KMS-11 (cell line): ENCODE results near the gene HS6ST3.

Source experiments
- H2AFZ ChIP-seq: fragments of 200-600 bp; sonication (generic); 2 replicates; pipeline ENCODE4 v1.6.1; 2016; ENCODE audit warnings: antibody characterized with exemption, mixed run types, low read depth
- H3K27ac ChIP-seq: fragments of 200-600 bp; sonication (generic); 2 replicates; pipeline ENCODE4 v1.6.1; 2016; ENCODE audit warnings: mild to moderate bottlenecking, mixed run types
- H3K27me3 ChIP-seq: fragments of 200-600 bp; sonication (generic); 2 replicates; pipeline ENCODE4 v1.6.1; 2017; ENCODE audit warnings: mild to moderate bottlenecking, low read depth, mixed run types, moderate library complexity; ENCODE audit not compliant: insufficient read depth
- H3K36me3 ChIP-seq: fragments of 200-600 bp; sonication (generic); 2 replicates; pipeline ENCODE4 v1.6.1; 2017; ENCODE audit warnings: mild to moderate bottlenecking, mixed run types; ENCODE audit not compliant: insufficient read depth
- H3K4me1 ChIP-seq: fragments of 200-600 bp; sonication (generic); 2 replicates; pipeline ENCODE4 v1.6.1; 2016; ENCODE audit warnings: mild to moderate bottlenecking, low read depth, mixed run types; ENCODE audit not compliant: poor library complexity, severe bottlenecking
- H3K4me2 ChIP-seq: fragments of 200-600 bp; sonication (generic); 2 replicates; pipeline ENCODE4 v1.7.0; 2016; ENCODE audit warnings: mild to moderate bottlenecking, mixed run types
- H3K4me3 ChIP-seq: fragments of 200-600 bp; sonication (generic); IDR thresholded peaks from 2 replicates; pipeline ENCODE4 v1.6.1; 2017; ENCODE audit warnings: low read depth, low read length, mixed read lengths; ENCODE audit not compliant: insufficient read depth
- H3K79me2 ChIP-seq: fragments of 200-600 bp; sonication (generic); 2 replicates; pipeline ENCODE4 v1.6.1; 2016; ENCODE audit warnings: low read depth, mixed run types; ENCODE audit not compliant: insufficient read depth
- H3K9ac ChIP-seq: fragments of 200-600 bp; sonication (generic); 2 replicates; pipeline ENCODE4 v1.6.1; 2016; ENCODE audit warnings: mild to moderate bottlenecking, mixed run types
- H4K20me1 ChIP-seq: fragments of 200-600 bp; sonication (generic); 2 replicates; pipeline ENCODE4 v1.6.1; 2016; ENCODE audit warnings: mild to moderate bottlenecking, mixed run types; ENCODE audit not compliant: insufficient read depth
- CTCF ChIP-seq: fragments of 200-600 bp; sonication (generic); conservative IDR thresholded peaks from 2 replicates; pipeline ENCODE4 v1.6.1; 2017; ENCODE audit warnings: low read depth, mild to moderate bottlenecking, antibody characterized with exemption, low read length, moderate library complexity, mixed read lengths

Gene HS6ST3

GRCh38 chr13:96581741-96582140, 491.8 kb downstream of the HS6ST3 start:
- H3K4me2 ChIP-seq = no peak overlapping the region
- H3K4me3 ChIP-seq = no peak overlapping the region
- H3K27me3 ChIP-seq = no peaks in the 10 kb centered on the region
- H4K20me1 ChIP-seq = no peaks in the 10 kb centered on the region
- no peaks in the 10 kb centered on the region for H3K79me2 ChIP-seq
- H3K36me3 ChIP-seq = no peaks in the 10 kb centered on the region
- no peak overlapping the region for H3K27ac ChIP-seq
- H2AFZ ChIP-seq = no peak overlapping the region
- H3K9ac ChIP-seq = no peak overlapping the region
- no peak for TF ChIP-seq CTCF
- H3K4me1 ChIP-seq = no peaks in the 10 kb centered on the region

- Histone ChIP-seq H3K4me1 (peaks cover 26% of the 10 kb centered on the region), H3K4me2 (no peak overlapping the region), H3K79me2 (no peaks in the 10 kb centered on the region), H3K9ac (no peak overlapping the region), H3K4me3 (no peak overlapping the region), H3K27me3 (no peaks in the 10 kb centered on the region), H4K20me1 (no peaks in the 10 kb centered on the region), H2AFZ (no peak overlapping the region), H3K27ac (no peak overlapping the region), H3K36me3 (no peaks in the 10 kb centered on the region)
- no peak for TF ChIP-seq CTCF
Observed at GRCh38 chr13:96615252-96615651, 525.3 kb downstream of the HS6ST3 start.

- peak overlapping the region; percentile 29; the same call in 1 of the 2 replicates for H3K27ac ChIP-seq
- no peaks in the 10 kb centered on the region for H3K27me3 ChIP-seq
- no peak overlapping the region for H3K9ac ChIP-seq
- no peak overlapping the region for H2AFZ ChIP-seq
- H3K4me2 ChIP-seq = peak overlapping the region; percentile 25; the same call in 1 of the 2 replicates
- no peak overlapping the region for H3K4me3 ChIP-seq
- no peaks in the 10 kb centered on the region for H3K36me3 ChIP-seq
- H3K4me1 ChIP-seq = peaks cover 26% of the 10 kb centered on the region
- no peaks in the 10 kb centered on the region for H3K79me2 ChIP-seq
- TF ChIP-seq CTCF = no peak
- H4K20me1 ChIP-seq = no peaks in the 10 kb centered on the region
Observed at GRCh38 chr13:96617528-96617927, 527.6 kb downstream of the HS6ST3 start.

- TF ChIP-seq CTCF = no peak
- no peak overlapping the region for H2AFZ ChIP-seq
- H4K20me1 ChIP-seq = no peaks in the 10 kb centered on the region
- H3K27ac ChIP-seq = no peak overlapping the region
- H3K9ac ChIP-seq = no peak overlapping the region
- no peak overlapping the region for H3K4me3 ChIP-seq
- H3K79me2 ChIP-seq = no peaks in the 10 kb centered on the region
- peaks cover 31% of the 10 kb centered on the region for H3K4me1 ChIP-seq
- H3K36me3 ChIP-seq = no peaks in the 10 kb centered on the region
- H3K4me2 ChIP-seq = no peak overlapping the region
- H3K27me3 ChIP-seq = no peaks in the 10 kb centered on the region
Observed at GRCh38 chr13:96621634-96622183, 531.8 kb downstream of the HS6ST3 start.
